Rectal smooth muscle tissue (tissue), 1 donor: Measurements from ENCODE around the gene COL21A1.
"Not testable (repeated sequence)": the region's sequence is repeated elsewhere in the genome, so short reads cannot be mapped to it uniquely, and the experiment has no call there.

Experiments used
- H3K27ac ChIP-seq: one replicate; pipeline ENCODE4 v1.7.0; 2013; ENCODE audit warnings: low read depth, low read length, inconsistent platforms
- H3K27me3 ChIP-seq: one replicate; pipeline ENCODE4 v1.7.0; 2013; ENCODE audit warnings: low read length; ENCODE audit not compliant: control insufficient read depth, insufficient read depth
- H3K36me3 ChIP-seq: one replicate; pipeline ENCODE4 v1.7.0; 2013; ENCODE audit warnings: low read length; ENCODE audit not compliant: control insufficient read depth, insufficient read depth
- H3K4me1 ChIP-seq: one replicate; pipeline ENCODE4 v1.7.0; 2013; ENCODE audit warnings: low read length; ENCODE audit not compliant: control insufficient read depth, insufficient read depth
- H3K4me3 ChIP-seq: one replicate; pipeline ENCODE4 v1.7.0; 2013; ENCODE audit warnings: low read length
- H3K9ac ChIP-seq: one replicate; pipeline ENCODE4 v1.7.0; 2013; ENCODE audit warnings: low read length

The COL21A1 gene

DNA sequence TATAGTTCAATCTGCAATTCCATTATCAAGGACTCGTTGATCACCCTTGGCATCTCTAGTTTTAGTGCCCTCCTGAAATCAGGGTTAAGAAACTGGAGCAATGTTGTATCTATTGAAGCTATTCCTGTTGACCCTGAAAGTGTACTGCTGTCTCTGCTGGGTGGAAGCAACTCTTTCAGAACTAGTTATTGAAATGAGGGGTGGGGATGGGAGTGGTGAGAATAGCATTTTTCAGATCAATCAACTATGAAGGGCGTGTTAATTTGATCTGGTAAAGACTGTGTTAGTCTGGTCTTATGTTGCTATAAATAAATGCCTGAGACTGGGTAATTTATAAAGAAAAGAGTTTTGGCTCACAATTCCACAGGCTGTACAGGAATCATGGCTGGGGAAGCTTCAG is 219.5 kb downstream of the COL21A1 start:
- H3K4me3 ChIP-seq = no peak overlapping the region
- no peak overlapping the region for H3K27ac ChIP-seq
- no peaks in the 10 kb centered on the region for H3K27me3 ChIP-seq
- H3K4me1 ChIP-seq = no peaks in the 10 kb centered on the region
- H3K36me3 ChIP-seq = no peaks in the 10 kb centered on the region
- no peak overlapping the region for H3K9ac ChIP-seq

DNA sequence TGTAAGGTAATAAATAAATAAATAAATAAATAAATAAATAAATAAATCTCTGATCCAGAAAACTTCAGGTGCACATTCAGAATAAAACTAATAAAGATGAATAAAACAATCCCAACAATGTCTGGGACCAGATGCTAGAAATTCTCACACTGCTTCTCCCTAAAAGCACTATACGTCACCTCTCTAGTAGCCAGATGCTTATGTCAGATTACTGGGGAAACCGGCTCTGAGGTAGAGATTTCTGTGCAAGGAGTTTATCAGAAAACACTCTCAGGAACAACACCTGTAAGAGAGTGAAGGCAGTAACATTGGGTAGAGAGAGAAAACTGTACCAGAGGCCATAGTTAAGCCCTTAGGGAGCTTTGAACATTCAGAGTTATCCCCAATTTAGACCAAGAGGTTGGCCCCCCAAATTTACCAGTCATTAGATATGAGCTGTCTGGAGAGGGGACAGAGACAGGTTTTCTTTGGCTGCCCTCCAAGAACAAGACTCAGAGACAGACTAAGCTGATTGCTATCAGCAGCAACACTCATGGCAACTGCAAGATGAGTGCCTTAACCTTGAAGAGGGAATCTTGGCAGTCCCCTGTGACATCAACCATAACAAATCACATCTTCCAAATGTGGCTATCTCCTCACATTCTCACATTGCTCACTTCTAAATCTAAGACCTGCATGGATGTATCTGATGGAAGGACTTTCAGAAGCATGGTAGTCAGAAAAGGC is 220.8 kb downstream of the COL21A1 start:
- Histone ChIP-seq H3K36me3 (no peaks in the 10 kb centered on the region), H3K9ac (no peak overlapping the region), H3K4me3 (no peak overlapping the region), H3K4me1 (no peaks in the 10 kb centered on the region), H3K27me3 (no peaks in the 10 kb centered on the region), H3K27ac (no peak overlapping the region)

DNA sequence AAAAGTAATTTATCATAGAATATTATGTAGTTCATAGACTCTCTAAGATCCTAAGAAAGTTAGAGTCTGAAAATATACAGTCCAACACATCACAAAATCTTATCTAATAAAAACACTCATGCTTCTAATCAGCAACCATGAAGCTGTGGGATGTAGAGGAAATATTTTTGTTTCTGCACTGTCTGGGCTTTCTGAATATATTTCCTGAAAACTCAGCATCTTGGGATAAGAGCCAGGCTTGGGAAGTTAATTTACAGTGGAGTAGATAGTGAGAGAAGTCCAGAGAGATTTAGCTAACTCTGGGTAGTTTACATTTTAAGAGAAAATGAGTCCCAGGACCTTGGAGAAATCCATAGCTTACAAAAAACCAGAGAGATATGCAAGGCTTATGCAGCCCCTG is 221.6 kb downstream of the COL21A1 start:
- no peak overlapping the region for H3K4me3 ChIP-seq
- H3K4me1 ChIP-seq = no peaks in the 10 kb centered on the region
- H3K36me3 ChIP-seq = no peaks in the 10 kb centered on the region
- H3K27ac ChIP-seq = no peak overlapping the region
- H3K9ac ChIP-seq = no peak overlapping the region
- no peaks in the 10 kb centered on the region for H3K27me3 ChIP-seq

DNA sequence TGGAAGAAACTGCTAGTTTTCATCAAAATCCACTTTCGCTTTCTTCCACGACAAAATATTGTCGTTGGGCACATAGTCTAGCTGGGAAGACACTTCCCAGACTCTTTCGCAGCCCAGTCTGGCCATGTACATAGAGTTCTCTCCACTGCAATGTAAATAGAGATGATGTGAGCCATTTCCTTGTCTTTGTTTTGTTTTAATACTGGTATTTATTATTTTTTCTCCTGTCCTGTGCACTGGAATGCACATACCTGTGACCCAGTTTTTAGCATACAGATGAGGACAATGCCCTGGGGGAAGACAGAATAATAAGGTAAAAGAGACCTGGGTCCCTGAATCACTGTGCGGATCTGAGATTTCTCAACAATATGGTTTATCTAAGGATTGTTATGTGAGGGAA is 222.4 kb downstream of the COL21A1 start:
- no peaks in the 10 kb centered on the region for H3K27me3 ChIP-seq
- no peak overlapping the region for H3K27ac ChIP-seq
- H3K36me3 ChIP-seq = no peaks in the 10 kb centered on the region
- H3K4me3 ChIP-seq = no peak overlapping the region
- no peaks in the 10 kb centered on the region for H3K4me1 ChIP-seq
- no peak overlapping the region for H3K9ac ChIP-seq

DNA sequence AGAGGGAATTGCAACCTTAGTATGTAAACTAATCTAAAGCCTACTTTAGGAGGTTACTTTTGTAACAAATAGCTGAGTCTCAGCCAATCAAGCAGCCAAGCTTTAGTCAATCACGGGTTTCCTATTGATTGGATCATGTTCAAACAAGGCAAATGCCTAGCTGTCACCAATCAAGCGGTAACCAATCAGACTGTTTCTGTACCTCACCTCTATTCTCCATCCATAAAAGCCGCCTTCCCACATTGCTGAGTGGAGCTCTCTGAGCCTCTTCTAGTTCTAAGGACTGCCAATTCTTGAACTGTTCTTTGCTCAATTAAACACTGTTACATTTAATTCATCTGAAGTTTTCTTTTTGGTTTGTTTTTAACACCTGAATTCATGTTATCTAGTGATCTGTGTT is 223.6 kb downstream of the COL21A1 start:
- Histone ChIP-seq H3K9ac (no peak overlapping the region), H3K4me3 (no peak overlapping the region), H3K27ac (no peak overlapping the region), H3K36me3 (no peaks in the 10 kb centered on the region), H3K4me1 (no peaks in the 10 kb centered on the region), H3K27me3 (no peaks in the 10 kb centered on the region)

DNA sequence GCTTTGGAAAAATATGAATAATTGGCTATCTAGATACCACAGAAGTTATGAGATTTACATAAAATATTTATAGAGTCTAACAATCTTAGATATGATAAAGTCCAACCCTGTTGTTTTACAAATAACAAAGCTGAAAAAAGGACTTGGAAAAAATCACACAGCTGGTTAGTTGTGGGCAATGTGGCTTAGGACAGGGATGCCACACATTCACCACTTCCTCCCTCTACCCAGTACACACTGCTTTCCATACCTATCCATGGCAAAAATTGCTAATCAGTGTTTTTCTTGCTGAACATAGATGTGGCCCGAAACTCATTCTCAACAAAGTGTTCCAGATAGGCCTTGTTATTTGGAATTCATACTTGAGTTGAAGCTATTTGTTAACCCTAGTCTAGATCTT is 224.7 kb downstream of the COL21A1 start:
- H3K27ac ChIP-seq = no peak overlapping the region
- H3K4me1 ChIP-seq = no peaks in the 10 kb centered on the region
- no peaks in the 10 kb centered on the region for H3K36me3 ChIP-seq
- H3K9ac ChIP-seq = no peak overlapping the region
- no peak overlapping the region for H3K4me3 ChIP-seq
- H3K27me3 ChIP-seq = no peaks in the 10 kb centered on the region

DNA sequence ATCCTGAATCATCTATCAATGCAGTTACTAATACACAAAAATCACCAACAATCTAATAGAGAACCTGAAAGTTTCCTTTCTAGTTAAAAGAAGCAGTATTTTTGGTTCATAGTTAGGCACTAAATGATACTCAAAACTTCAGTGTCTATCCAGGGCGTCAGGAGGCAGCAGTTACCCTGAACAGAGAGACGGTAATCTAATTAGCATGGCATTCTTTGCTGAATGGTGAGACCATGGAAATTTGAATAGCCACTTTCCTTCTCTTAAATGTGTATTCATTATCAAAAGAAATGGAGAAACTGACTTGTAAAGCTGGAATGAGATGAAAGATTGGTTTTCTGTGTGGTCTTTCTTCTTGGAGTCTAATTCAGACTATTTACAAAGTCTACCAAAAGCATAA is 225.4 kb downstream of the COL21A1 start:
- Histone ChIP-seq H3K27ac (no peak overlapping the region), H3K4me1 (no peaks in the 10 kb centered on the region), H3K36me3 (no peaks in the 10 kb centered on the region), H3K9ac (no peak overlapping the region), H3K27me3 (no peaks in the 10 kb centered on the region), H3K4me3 (no peak overlapping the region)

DNA sequence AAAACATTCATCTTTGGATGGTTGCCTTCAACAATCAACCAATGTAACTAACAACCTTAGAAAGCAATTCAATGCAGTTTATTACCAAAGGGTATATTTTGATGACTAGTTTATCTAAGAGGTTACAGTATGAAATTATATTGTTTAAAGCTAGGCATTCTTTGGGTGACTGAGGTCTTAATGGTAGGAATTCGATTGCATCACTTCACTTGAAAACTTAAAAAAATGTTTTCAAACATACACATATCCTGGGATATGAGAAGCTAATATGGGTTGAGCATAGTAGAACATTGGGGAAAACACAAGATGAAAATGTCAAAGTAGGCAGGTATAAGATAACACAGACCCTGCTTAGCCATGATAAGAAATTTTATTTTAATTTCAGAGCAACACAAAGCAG is 227.4 kb downstream of the COL21A1 start:
- Histone ChIP-seq H3K4me1 (no peaks in the 10 kb centered on the region), H3K27me3 (no peaks in the 10 kb centered on the region), H3K4me3 (no peak overlapping the region), H3K36me3 (no peaks in the 10 kb centered on the region), H3K9ac (no peak overlapping the region), H3K27ac (no peak overlapping the region)

DNA sequence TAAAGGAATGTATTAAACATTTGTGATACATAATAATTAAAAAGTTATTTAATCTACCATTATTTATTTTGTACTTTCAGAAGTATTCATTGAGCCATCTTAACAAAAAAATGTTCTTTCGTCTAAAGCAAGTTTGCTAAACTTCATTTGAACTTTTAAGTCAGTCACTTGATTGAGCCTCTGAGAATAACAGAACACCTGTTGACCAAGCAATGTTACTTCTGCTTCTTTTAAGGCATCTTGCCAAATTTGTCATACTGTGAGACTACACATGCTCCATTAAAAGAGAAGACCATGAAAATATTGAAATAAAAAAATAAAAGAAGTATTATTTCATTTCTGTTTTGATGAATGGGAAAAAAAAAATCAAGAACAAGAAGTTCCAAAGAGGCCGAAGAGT is 230.2 kb downstream of the COL21A1 start:
- Histone ChIP-seq H3K4me3 (no peak overlapping the region), H3K4me1 (no peaks in the 10 kb centered on the region), H3K27ac (no peak overlapping the region), H3K36me3 (no peaks in the 10 kb centered on the region), H3K27me3 (no peaks in the 10 kb centered on the region), H3K9ac (no peak overlapping the region)

DNA sequence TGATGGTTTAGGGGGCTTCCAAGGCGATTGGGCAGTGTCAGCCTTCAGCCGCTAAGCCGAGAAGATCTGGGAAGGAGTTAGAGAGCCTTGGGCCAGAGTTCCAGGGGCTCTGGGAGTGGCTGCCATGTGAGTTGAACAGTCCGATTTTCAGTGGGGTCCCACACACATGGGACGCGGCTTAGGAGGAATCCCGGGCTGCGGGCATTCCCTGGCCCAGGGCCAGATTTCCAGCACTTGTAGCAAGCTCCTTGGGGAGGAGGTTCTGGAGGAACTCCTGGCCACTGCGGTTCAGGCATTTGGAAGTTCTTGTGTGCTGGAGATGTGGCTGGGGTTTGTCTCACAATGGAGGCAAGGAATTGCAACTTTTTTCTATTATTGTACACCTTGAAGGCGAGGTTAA is 233.3 kb downstream of the COL21A1 start:
- not testable (repeated sequence) for H3K4me1 ChIP-seq, H3K4me3 ChIP-seq, H3K36me3 ChIP-seq, H3K27me3 ChIP-seq, H3K27ac ChIP-seq, H3K9ac ChIP-seq

DNA sequence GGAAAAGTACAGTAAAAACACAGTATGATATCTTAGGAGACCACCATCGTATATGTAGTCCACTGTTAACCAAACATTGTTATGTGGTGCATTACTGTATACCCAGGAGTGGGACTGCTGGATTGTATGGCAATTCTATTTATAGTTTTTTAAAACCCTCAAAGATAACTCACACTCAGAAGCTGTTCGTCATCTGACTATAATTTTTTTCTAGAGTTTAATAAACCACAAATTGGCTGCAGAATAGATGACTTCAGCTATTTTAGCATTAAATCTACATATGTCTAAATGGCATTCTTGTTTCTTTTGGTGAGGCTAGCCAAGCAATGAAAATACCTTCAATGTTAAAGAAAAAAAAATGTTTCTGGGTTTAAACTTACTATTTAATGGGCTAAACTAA is 237.7 kb downstream of the COL21A1 start:
- no peaks in the 10 kb centered on the region for H3K36me3 ChIP-seq
- no peak overlapping the region for H3K4me3 ChIP-seq
- no peaks in the 10 kb centered on the region for H3K4me1 ChIP-seq
- no peaks in the 10 kb centered on the region for H3K27me3 ChIP-seq
- no peak overlapping the region for H3K9ac ChIP-seq
- no peak overlapping the region for H3K27ac ChIP-seq
